NCI-H1436 (cell line): ENCODE data around the gene NUDC.
"Not testable (repeated sequence)": the region's sequence is repeated elsewhere in the genome, so short reads cannot be mapped to it uniquely, and the experiment has no call there.

ENCODE experiments used
- DNase-seq: peaks from one replicate; lab custom pipeline; 2025; lab: John Stamatoyannopoulos, UW

NUDC gene

GRCh38 chr1:26989403-26990109 lies 68.0 kb downstream of the NUDC start:
- DNase-seq, result not testable (repeated sequence)

GRCh38 chr1:26991310-26992116 lies 70.0 kb downstream of the NUDC start:
- DNase-seq, result no peak

- peak; percentile 52 for DNase-seq
These were observed 71.9 kb downstream of the NUDC start, which contains the start of gene TRNP1 for GRCh38 chr1:26993237-26994019. TRNP1 (plus strand) TSS chr1:26993692; CDS start chr1:26993787, 95 bp downstream.

- peak; percentile 6 for DNase-seq
These were observed 72.7 kb downstream of the NUDC start for GRCh38 chr1:26994020-26994786.

GRCh38 chr1:26994787-26995517 lies 73.4 kb downstream of the NUDC start:
- peak; percentile 26 for DNase-seq

- DNase-seq, result no peak
These were observed 74.5 kb downstream of the NUDC start for GRCh38 chr1:26996024-26996423.
